Renal cortical epithelial cell (primary cell): ENCODE data around the gene NOTO. TPM values are rescaled to one million over a fixed set of nuclear protein-coding genes. Genes with fewer than 3 reads are reported as not detected.

Experiments
- DNase-seq: peaks from one replicate; pipeline ENCODE4 v3.0.0-alpha.2; 2011; ENCODE audit warnings: low read depth
- total RNA-seq: library from RNA; depleted of rRNA; stranded (reverse); fragments of >200 nt; gene quantifications from 2 replicates; pipeline ENCODE4 v1.2.3, GENCODE V29; 2014

NOTO gene
- total RNA-seq, 1 donor from 2014 or later, result not detected

- peak; percentile 10 for DNase-seq
These were observed 2.1 kb upstream of the NOTO start for GRCh38 chr2:73200281-73200680.

- DNase-seq, result no peak
These were observed 794 bp downstream of the NOTO start for GRCh38 chr2:73203055-73203681.

GRCh38 chr2:73205611-73206010 is 3.2 kb downstream of the NOTO start:
- no peak for DNase-seq

GRCh38 chr2:73208258-73208657 is 5.9 kb downstream of the NOTO start:
- DNase-seq, result no peak

GRCh38 chr2:73210019-73210418 is 7.6 kb downstream of the NOTO start:
- no peak for DNase-seq

- no peak for DNase-seq
These were observed 8.3 kb downstream of the NOTO start for GRCh38 chr2:73210696-73211095.

- no peak for DNase-seq
These were observed 9.7 kb downstream of the NOTO start for GRCh38 chr2:73212098-73212447.

GRCh38 chr2:73212448-73213176 is 10.2 kb downstream of the NOTO start:
- DNase-seq, result peak; percentile 67

- peak; percentile 47 for DNase-seq
These were observed 12.0 kb downstream of the NOTO start, which contains the start of gene SMYD5 for GRCh38 chr2:73214120-73215035. TSS of gene SMYD5 (plus strand) at chr2:73214245. CDS start at chr2:73214267, 22 bp downstream.

GRCh38 chr2:73215254-73215653 is 12.9 kb downstream of the NOTO start:
- DNase-seq, result no peak

GRCh38 chr2:73217160-73217559 is 14.8 kb downstream of the NOTO start:
- DNase-seq, result no peak

GRCh38 chr2:73217826-73218225 is 15.5 kb downstream of the NOTO start:
- no peak for DNase-seq

GRCh38 chr2:73218298-73218697 is 15.9 kb downstream of the NOTO start:
- peak; percentile 45 for DNase-seq

- DNase-seq, result no peak
These were observed 21.4 kb downstream of the NOTO start for GRCh38 chr2:73223821-73224220.

GRCh38 chr2:73225513-73226360 is 23.4 kb downstream of the NOTO start:
- DNase-seq, result no peak

GRCh38 chr2:73227086-73227485 is 24.7 kb downstream of the NOTO start:
- DNase-seq, result no peak

GRCh38 chr2:73228631-73229030 is 26.3 kb downstream of the NOTO start:
- no peak for DNase-seq

GRCh38 chr2:73232403-73233153 is 30.2 kb downstream of the NOTO start:
- no peak for DNase-seq

- peak; percentile 99 for DNase-seq
These were observed 31.0 kb downstream of the NOTO start, which contains the start of gene PRADC1 for GRCh38 chr2:73233154-73233931. TSS of gene PRADC1 (minus strand) at chr2:73233239. CDS start at chr2:73233160, 79 bp downstream.
